MM.1S (cell line): ENCODE results near the gene BRWD1.

Experiments
- DNase-seq: peaks from one replicate; pipeline ENCODE4 v3.0.0-alpha.2; 2015
- H2AFZ ChIP-seq: fragments of 300-600 bp; sonication (generic); 2 replicates; pipeline ENCODE4 v1.6.0; 2016; ENCODE audit warnings: antibody characterized with exemption, low read length
- H3F3A ChIP-seq: fragments of 300-600 bp; sonication (generic); 2 replicates; pipeline ENCODE4 v1.6.1; 2016; ENCODE audit warnings: mild to moderate bottlenecking, antibody characterized with exemption, low read length, moderate library complexity, mixed read lengths; ENCODE audit not compliant: insufficient read depth
- H3K27ac ChIP-seq: fragments of 300-600 bp; sonication (generic); 2 replicates; pipeline ENCODE4 v1.5.1; 2016; ENCODE audit warnings: mild to moderate bottlenecking, low read length
- H3K27me3 ChIP-seq: fragments of 300-600 bp; sonication (generic); replicated peaks from 2 replicates; pipeline ENCODE4 v1.6.0; 2016; ENCODE audit warnings: low read length; ENCODE audit not compliant: insufficient read depth
- H3K36me3 ChIP-seq: fragments of 300-600 bp; sonication (generic); replicated peaks from 2 replicates; pipeline ENCODE4 v1.6.1; 2016; ENCODE audit warnings: mild to moderate bottlenecking, low read length, mixed read lengths; ENCODE audit not compliant: insufficient read depth
- H3K4me1 ChIP-seq: fragments of 300-600 bp; sonication (generic); 2 replicates; pipeline ENCODE4 v1.6.1; 2016; ENCODE audit warnings: low read length, mixed read lengths
- H3K4me2 ChIP-seq: fragments of 300-600 bp; sonication (generic); 2 replicates; pipeline ENCODE4 v1.6.0; 2016; ENCODE audit warnings: low read depth, low read length
- H3K4me3 ChIP-seq: fragments of 300-600 bp; sonication (generic); 2 replicates; pipeline ENCODE4 v1.5.1; 2016; ENCODE audit warnings: low read length, mixed read lengths
- H3K79me2 ChIP-seq: fragments of 300-600 bp; sonication (generic); 2 replicates; pipeline ENCODE4 v1.6.1; 2016; ENCODE audit warnings: mixed run types, low read length, mixed read lengths
- H3K9ac ChIP-seq: fragments of 300-600 bp; sonication (generic); 2 replicates; pipeline ENCODE4 v1.6.1; 2016; ENCODE audit warnings: low read length, mixed read lengths
- H3K9me2 ChIP-seq: fragments of 300-600 bp; sonication (generic); replicated peaks from 2 replicates; pipeline ENCODE4 v1.6.1; 2016; ENCODE audit warnings: mild to moderate bottlenecking, low read length, mixed read lengths; ENCODE audit not compliant: insufficient read depth
- H3K9me3 ChIP-seq: fragments of 300-600 bp; sonication (generic); replicated peaks from 2 replicates; pipeline ENCODE4 v1.6.1; 2016; ENCODE audit warnings: mild to moderate bottlenecking, low read length, mixed read lengths; ENCODE audit not compliant: insufficient read depth
- H4K20me1 ChIP-seq: fragments of 300-600 bp; sonication (generic); 2 replicates; pipeline ENCODE4 v1.6.1; 2016; ENCODE audit warnings: mild to moderate bottlenecking, low read length, moderate library complexity, mixed read lengths; ENCODE audit not compliant: insufficient read depth
- CTCF ChIP-seq: fragments of 300-600 bp; sonication (generic); IDR thresholded peaks from 2 replicates; pipeline ENCODE4 v1.5.1; 2016; ENCODE audit warnings: antibody characterized with exemption, low read length, mixed read lengths
- EZH2 ChIP-seq: fragments of 300-600 bp; sonication (generic); optimal IDR thresholded peaks from 2 replicates; pipeline ENCODE3; 2017; ENCODE audit warnings: low read depth, mild to moderate bottlenecking, antibody characterized with exemption, low read length, mixed read lengths
- EZH2phosphoT487 ChIP-seq: fragments of 300-600 bp; sonication (generic); IDR thresholded peaks from 2 replicates; pipeline ENCODE4 v1.6.1; 2018; ENCODE audit warnings: antibody characterized with exemption, low read length

BRWD1 gene

GRCh38 chr21:39281853-39282252, 31.6 kb downstream of the BRWD1 start:
- H2AFZ ChIP-seq, result no peak overlapping the region
- H4K20me1 ChIP-seq, result no peaks in the 10 kb centered on the region
- no peaks in the 10 kb centered on the region for H3K79me2 ChIP-seq
- no peaks in the 10 kb centered on the region for H3K9me2 ChIP-seq
- H3K4me1 ChIP-seq, result no peaks in the 10 kb centered on the region
- H3K27me3 ChIP-seq, result no peaks in the 10 kb centered on the region
- H3K4me2 ChIP-seq, result no peak overlapping the region
- H3K27ac ChIP-seq, result no peak overlapping the region
- no peaks in the 10 kb centered on the region for H3K9me3 ChIP-seq
- no peaks in the 10 kb centered on the region; the same call in 1 of the 2 replicates for H3K36me3 ChIP-seq
- no peak overlapping the region for H3K4me3 ChIP-seq
- TF ChIP-seq EZH2phosphoT487 (no peak), EZH2 (no peak), CTCF (no peak)
- H3K9ac ChIP-seq, result no peak overlapping the region
- no peaks in the 10 kb centered on the region for H3F3A ChIP-seq
- no peak for DNase-seq

- Histone ChIP-seq H2AFZ (no peak overlapping the region), H3K9me3 (no peaks in the 10 kb centered on the region), H3K4me2 (no peak overlapping the region), H3K4me1 (no peaks in the 10 kb centered on the region), H3K9ac (no peak overlapping the region), H3K4me3 (no peak overlapping the region), H3K27ac (no peak overlapping the region), H4K20me1 (no peaks in the 10 kb centered on the region), H3K79me2 (no peaks in the 10 kb centered on the region), H3K27me3 (no peaks in the 10 kb centered on the region), H3F3A (no peaks in the 10 kb centered on the region), H3K9me2 (no peaks in the 10 kb centered on the region), H3K36me3 (no peaks in the 10 kb centered on the region; the same call in 1 of the 2 replicates)
- no peak for DNase-seq
- TF ChIP-seq CTCF, result no peak
These were observed 32.2 kb downstream of the BRWD1 start for GRCh38 chr21:39281207-39281606.

- no peaks in the 10 kb centered on the region for H3K27me3 ChIP-seq
- no peaks in the 10 kb centered on the region for H3K9me2 ChIP-seq
- no peak overlapping the region for H2AFZ ChIP-seq
- TF ChIP-seq EZH2phosphoT487 (no peak), EZH2 (no peak), CTCF (no peak)
- no peaks in the 10 kb centered on the region for H4K20me1 ChIP-seq
- no peaks in the 10 kb centered on the region for H3K9me3 ChIP-seq
- no peaks in the 10 kb centered on the region for H3K4me1 ChIP-seq
- H3F3A ChIP-seq, result no peaks in the 10 kb centered on the region
- peaks cover 9% of the 10 kb centered on the region for H3K36me3 ChIP-seq
- no peak overlapping the region for H3K9ac ChIP-seq
- no peak for DNase-seq
- H3K4me2 ChIP-seq, result no peak overlapping the region
- no peak overlapping the region for H3K4me3 ChIP-seq
- no peaks in the 10 kb centered on the region for H3K79me2 ChIP-seq
- no peak overlapping the region for H3K27ac ChIP-seq
These were observed 43.8 kb downstream of the BRWD1 start for GRCh38 chr21:39269620-39270019.

- peaks cover 18% of the 10 kb centered on the region for H3K36me3 ChIP-seq
- no peaks in the 10 kb centered on the region for H3K9me3 ChIP-seq
- no peak overlapping the region for H3K27ac ChIP-seq
- no peaks in the 10 kb centered on the region for H3K4me1 ChIP-seq
- H3K4me2 ChIP-seq, result no peak overlapping the region
- H2AFZ ChIP-seq, result no peak overlapping the region
- no peak for DNase-seq
- no peaks in the 10 kb centered on the region for H3K9me2 ChIP-seq
- H3K27me3 ChIP-seq, result no peaks in the 10 kb centered on the region
- no peaks in the 10 kb centered on the region for H4K20me1 ChIP-seq
- H3K79me2 ChIP-seq, result no peaks in the 10 kb centered on the region
- H3F3A ChIP-seq, result no peaks in the 10 kb centered on the region
- no peak overlapping the region for H3K4me3 ChIP-seq
- TF ChIP-seq EZH2phosphoT487 (no peak), CTCF (no peak), EZH2 (no peak)
- no peak overlapping the region for H3K9ac ChIP-seq
These were observed 47.8 kb downstream of the BRWD1 start for GRCh38 chr21:39265603-39266002.
